Right ventricle myocardium inferior (tissue), 1 donor: Measurements from ENCODE around the gene NECTIN4. TPM values are rescaled to one million over a fixed set of nuclear protein-coding genes. Genes with fewer than 3 reads are reported as not detected.
"Not testable (repeated sequence)": the region's sequence is repeated elsewhere in the genome, so short reads cannot be mapped to it uniquely, and the experiment has no call there.

Experiments used
- ATAC-seq: fragments of 200-7000 bp; cut with Tn5 transposase; one replicate; pipeline ENCODE4 v1.9.1; 2020; ENCODE audit warnings: mild to moderate bottlenecking, moderate library complexity
- DNase-seq: peaks from one replicate; pipeline ENCODE4 v3.0.0; 2021; ENCODE audit errors: missing footprints
- intact Hi-C: fragments of 100-400 bp; cut with DNase I; formaldehyde crosslinking; loops from one replicate; pipeline ENCODE4 v1.11.0; 2022
- total RNA-seq: library from RNA; stranded (reverse); fragmentation: NEBNext Ultra II Directional; extraction: Animal tissue kit (Norgen Biotek cat#: 25700); gene quantifications from one replicate; pipeline ENCODE4 v1.2.1, GENCODE V29; 2021
- donor health status: DM: no; HTN: yes; CAD: no; lungs with severe emphysema.

The NECTIN4 gene
- total RNA-seq, 1 donor from 2014 or later: not detected

DNA sequence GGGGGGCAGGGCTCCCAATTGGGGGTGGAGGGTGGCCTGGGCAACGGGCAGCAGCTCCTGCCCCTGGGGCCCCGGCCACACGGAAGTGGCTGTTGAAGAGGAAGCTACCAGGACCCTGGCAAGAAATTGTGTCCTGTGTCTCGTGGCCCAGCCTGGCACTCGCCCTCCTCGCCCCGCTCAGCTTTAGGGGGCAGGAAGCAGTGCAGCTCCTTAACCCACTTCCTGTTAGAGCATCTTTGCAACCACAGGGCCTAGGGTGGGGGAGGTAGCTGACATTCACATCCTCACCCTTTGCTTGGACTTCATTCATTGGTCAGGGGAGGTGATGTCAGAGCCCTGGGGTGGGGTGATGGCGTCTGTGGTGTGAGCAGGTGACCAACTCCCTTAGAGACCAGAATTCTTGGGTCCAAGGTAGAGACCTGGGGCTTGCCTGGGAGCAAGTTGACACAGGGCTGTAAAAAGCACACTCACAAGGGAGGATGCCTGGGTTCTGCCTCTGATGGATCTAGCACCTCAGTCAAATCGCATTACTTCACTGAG lies 19.6 kb downstream of the NECTIN4 start, which contains the start of gene ARHGAP30:
TSS of gene ARHGAP30 (minus strand) at position 161 of the 540 bp plus-strand sequence. CDS start 267 bp downstream, outside the sequence.
- DNase-seq (peak; percentile 92), ATAC-seq (peak; percentile 56)
- intact Hi-C loops: no loop called here

DNA sequence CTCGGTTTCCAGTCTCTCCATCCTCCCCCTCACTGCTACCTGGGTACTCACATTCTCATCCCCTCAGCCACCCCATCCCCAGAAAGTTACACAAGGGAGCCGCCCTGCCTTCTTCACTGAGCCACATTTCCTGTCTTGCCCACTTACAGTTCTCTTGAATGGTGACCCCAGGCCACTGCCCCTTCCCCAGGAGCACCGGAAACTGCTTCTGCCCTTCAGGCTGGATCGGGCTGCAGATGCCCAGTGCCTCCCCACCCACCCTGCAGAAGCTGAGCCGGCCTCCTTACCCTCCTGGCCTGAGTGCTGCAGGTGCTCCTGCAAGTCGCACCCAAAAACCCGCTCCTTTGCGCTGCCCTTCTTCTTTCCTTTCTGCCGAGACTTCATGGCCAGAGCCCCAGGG lies 20.1 kb downstream of the NECTIN4 start:
- ATAC-seq: no peak
- intact Hi-C loops: no loop called here

DNA sequence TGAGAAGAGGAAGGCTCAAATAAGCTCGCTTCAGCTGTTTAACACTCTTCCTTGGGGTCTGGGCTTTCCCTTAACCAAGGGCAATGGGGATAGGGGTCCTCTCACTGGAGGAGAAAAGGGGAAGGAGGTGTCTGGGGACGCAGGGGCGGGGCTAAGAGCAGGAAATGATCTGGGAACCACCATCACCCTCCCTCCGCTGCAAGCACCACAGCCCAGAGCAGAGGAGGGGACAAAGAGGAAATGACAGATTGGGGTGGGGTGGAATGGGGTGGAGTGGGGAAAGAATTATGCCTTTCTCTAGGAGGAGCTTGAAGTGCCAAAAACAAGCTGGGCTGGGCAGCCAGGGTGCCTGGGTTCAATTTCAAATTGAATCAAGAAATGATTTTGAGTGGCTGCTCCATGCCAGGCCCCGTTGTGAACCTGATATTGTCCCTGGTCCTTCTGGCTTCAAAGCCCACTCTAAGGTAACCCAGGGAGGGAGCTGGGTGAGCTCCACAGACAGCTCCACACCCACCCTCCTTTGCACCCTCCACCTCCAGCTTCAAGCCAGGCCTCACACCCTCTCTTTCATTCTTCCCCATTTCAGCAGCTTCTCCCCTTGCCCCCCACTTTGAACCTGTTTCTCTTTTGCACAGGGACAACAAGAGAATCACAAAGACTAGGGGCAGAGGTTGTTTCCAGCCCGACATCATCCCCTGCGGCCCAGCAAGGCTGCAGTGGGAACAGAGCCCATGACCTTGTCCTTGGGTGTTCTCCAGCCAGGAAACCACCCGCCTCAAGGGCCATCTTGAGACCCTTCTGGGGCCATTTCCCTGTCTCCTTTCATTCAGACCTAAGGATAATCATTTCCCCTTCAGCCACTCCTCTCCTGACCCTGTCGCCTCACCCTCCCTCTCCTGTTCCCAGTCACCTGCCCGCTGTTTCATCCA lies 20.8 kb downstream of the NECTIN4 start:
- ATAC-seq (peak; percentile 73), DNase-seq (peak; percentile 87)
- intact Hi-C loops: no loop called here

More for the DNA sequence above, 20.1 kb downstream of the NECTIN4 start:
- DNase-seq: no peak

DNA sequence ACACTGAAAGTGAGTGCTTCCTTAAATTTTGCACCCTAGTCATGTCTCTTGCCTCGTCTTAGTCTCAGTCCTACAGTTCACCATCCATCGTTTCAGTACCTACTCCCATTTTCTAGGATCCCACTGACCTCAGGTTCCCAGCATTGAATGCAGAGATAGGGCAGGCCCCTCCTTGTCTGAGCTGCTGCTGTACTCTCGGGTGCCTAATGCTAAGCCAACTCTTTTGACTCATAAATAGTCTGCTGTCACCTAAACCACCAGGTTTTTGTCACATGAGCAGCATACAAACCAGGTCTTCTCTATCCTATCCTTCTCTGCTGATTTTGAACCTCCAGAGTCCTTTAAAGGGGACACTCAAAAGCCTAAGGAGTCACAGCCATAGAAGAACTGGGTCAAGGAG lies 22.7 kb downstream of the NECTIN4 start:
- intact Hi-C loops: no loop called here

DNA sequence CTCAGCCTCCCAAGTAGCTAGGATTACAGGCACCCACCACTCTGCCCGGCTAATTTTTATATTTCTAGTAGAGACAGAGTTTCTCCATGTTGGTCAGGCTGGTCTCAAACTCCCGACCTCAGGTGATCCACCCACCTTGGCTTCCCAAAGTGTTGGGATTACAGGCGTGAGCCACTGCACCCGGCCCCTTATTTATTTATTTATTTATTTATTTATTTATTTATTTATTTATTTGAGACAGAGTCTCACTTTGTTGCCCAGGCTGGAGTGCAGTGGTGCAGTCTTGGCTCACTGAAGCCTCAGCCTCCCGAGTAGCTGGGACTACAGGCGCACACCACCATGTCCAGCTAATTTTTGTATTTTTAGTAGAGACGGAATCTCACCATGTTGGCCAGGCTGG lies 23.7 kb downstream of the NECTIN4 start:
- DNase-seq, intact Hi-C loops, ATAC-seq: not testable (repeated sequence)

More for the DNA sequence above, 22.7 kb downstream of the NECTIN4 start:
- no peak for DNase-seq
- no peak for ATAC-seq

DNA sequence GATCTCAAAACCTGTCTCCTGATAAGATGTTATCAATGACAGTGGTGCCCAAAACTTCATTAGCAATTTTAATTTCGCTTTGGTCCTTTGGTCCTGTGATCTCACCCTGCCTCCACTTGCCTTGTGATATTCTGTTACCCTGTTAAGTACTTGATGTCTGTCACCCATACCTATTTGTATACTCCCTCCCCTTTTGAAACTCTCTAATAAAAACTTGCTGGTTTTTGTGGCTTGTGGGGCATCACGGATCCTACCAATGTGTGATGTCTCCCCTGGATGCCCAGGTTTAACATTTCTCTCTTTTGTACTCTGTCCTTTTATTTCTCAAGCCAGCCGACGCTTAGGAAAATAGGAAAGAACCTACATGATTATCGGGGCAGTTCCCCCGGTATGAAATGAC lies 25.4 kb downstream of the NECTIN4 start:
- DNase-seq, ATAC-seq, intact Hi-C loops: not testable (repeated sequence)

DNA sequence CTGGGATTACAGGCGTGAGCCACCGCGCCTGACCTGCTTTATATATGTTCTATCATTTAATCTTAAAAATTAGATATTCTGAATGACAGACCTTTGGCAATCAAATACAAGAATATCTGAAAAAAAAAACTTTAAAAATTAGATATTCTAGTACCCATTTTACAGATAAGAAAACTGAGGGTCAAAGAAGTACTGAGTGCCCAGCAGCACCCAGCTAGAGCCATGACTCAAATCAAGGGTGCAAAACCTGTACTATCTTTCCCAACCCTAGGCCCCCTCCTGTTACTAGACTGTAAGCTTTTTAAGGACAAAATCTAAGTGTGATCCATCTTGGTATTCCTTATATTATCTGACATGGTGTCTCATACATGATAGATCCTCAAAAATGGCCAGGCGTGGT lies 27.9 kb downstream of the NECTIN4 start:
- no peak for DNase-seq
- intact Hi-C loops: no loop called here
- ATAC-seq: no peak

DNA sequence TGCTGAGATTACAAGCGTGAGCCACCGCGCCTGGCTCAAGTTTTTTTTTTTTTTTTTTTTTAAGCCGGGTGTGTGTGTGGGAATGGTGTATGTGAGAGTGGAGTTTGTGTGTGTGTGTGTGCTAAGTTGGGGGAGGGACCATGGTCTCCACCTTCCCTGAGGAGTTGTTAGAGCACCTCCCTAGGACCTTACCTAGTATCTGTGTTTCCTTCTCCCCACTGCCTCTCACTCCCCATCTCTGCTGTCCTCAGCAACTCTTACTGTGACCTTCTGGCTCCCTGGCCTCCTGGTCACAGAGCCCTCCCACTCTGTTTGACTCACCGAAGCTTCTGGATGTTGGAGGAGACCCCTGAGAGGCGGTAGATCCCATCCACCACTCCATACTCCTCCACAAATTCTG lies 30.1 kb downstream of the NECTIN4 start:
- intact Hi-C loops: no loop called here
- no peak for DNase-seq
- ATAC-seq: no peak

DNA sequence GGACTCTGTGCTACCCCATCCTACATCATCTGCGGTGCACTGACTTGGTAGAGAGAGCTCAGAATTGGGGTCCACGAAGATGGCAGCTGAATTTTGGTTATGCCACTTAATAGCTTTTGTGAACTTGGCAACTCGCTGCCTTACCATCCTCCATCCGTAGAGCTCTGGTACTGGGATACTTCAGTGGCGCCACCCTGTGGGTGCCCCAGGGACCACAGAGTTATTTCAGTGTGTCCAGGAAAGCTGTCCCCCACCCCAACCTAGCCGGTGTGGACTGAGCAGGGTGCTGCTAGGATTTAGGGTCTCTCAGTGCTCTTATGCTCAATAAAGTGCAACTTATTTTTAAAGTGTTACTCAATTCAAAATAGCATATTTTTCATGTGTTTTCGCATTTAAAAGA lies 34.6 kb downstream of the NECTIN4 start:
- no peak for ATAC-seq
- intact Hi-C loops: no loop called here
- DNase-seq: no peak

DNA sequence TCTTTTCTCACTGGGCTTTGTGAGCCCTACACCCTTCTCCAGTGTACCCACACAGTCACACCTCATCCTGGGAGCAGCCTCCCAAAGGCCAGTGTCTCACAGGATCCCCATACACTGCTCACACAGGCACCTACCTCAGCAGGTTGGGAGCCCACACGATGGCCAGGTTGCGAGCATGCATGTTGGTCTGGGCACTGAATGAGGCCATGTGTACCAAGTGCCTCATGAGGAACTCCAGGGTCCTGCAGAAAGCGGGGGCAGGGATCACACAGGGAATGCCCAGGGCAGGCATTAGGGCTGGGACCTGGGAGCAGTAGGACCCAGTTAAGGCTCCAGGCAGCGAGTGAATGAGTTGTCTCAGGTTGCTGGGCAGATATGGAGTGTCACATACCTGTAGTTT lies 35.1 kb downstream of the NECTIN4 start:
- intact Hi-C loops: no loop called here
- ATAC-seq (no peak), DNase-seq (no peak)

DNA sequence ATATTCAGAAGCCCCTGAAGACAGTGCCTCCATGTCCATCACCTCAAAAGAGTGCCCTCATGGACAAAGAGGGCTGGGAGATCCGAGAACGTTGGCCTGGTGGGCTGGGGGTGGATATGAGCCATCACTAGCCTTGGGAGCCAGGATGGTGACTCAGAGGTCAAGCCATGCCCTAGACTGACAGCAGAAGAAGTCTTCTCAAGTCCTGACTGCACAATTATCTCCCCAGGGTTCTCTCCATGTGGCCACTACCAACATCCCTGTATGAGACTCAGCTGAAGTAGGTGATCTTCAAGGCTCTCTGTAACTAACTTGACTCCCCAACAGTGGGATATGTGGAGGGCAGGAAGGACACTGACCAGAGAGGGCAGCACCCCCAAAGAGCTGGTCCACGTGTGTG lies 36.5 kb downstream of the NECTIN4 start:
- DNase-seq: no peak
- intact Hi-C loops: no loop called here
- ATAC-seq: no peak

DNA sequence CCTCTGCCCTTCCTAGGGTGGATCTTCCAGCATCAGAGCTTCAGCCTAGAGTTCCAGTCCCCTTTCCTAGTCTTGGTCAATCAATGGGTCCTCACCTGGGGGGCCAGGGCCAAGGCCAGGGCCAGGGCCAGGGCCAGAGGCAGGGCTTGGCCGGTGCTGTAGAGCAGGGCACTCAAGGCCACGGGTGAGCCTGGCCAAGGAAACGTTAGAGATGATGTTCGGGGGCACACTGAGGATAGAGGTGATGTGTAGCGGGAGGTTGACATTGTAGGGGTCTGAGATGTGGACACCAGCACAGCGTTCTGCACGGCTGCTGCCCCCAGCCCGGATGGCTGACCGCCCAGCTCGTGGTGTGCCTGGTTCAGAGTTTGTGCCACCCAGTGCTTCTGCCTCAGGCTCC lies 38.1 kb downstream of the NECTIN4 start:
- intact Hi-C loops: no loop called here
- DNase-seq (no peak), ATAC-seq (no peak)

DNA sequence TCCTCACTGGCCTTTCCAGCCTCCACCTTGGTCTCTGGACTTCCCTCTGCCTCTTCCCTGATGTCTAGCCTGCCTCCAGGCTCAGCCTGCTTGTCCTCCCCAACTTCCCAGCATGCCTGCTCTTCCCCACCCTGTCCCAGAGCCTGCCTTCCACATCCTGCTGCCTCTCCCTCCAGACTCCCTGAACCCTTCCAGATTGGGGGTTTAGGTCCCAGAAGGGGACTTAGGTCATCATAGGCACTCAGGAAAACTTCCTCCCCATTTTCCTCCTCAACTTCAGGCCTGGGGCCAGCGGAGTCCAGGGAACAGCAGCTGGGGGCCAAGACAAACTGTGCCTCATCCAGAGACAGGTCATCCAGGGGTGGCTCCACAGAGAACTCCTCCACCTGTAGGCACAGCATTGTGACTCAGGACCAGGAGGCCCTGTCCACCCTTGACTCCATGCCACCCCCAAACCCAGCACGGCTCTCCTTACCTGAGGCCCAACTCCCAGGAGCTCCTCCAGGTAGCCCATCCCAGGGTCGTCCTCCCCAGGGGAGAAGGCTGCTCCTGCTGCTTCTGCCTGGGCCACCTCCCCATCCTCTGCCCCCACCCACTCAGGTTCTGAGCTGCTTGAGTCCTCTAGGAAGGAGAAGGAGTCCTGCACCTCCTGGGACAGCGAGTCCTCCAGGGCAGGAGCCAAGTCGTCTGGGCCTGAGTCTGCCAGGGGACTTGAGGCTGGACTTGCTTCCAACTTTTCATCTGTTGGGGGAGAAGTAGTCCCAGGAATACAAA lies 40.2 kb downstream of the NECTIN4 start:
- DNase-seq: no peak
- intact Hi-C loops: loop anchor here (5.0 kb wide), 1 partner anchor 83 kb away; the partner anchor contains the start of gene DEDD
- ATAC-seq: no peak

DNA sequence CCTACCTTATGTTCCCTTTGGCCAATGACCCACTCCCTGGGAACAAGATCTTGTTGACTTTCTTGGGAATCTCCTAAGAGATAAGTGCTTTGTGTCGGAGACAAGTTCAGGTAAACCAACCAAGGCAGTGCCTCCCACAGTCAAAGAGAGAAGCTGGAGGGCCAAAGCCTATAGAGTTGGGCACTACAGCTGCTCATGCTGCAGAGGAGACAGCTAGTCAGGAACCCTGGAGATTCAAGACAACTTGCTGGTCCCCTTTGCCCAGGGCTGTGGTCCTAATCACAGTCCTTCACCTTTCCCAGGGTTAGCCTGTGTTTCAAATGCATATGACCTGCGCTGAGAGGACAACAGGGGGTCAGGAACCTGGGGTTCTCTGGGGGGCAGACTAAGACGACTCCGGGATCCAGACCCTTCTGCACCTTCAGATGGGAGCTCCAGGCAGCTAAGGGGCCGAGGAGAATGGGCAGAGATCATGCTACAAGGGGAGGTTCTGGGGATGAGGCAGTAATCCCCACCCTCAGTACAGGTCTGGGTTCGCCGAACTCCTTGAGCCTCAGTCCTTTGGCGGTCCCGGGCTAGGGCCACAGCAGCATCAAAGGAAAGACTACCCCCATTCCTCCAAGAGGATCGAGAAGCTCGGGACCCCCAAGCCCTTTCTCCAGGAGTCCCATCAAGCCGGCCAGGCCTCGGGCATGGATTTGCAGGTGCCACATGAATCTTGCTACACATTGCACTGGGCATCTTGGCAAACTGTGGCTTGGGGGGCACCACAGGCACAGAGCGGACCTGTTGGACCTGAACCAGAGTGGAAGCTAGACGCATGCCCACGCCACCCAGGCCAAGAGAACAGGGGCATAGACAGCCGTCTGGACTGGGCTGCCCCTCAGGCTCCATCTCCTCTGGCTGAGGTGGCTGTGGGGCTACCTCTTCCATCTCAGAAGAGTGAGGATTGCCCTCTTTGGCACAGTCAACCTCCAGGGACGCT lies 41.6 kb downstream of the NECTIN4 start:
- ATAC-seq (no peak), DNase-seq (no peak)
- intact Hi-C loops: loop anchor here (5.0 kb wide), 1 partner anchor 85 kb away; the partner anchor contains the start of gene DEDD

DNA sequence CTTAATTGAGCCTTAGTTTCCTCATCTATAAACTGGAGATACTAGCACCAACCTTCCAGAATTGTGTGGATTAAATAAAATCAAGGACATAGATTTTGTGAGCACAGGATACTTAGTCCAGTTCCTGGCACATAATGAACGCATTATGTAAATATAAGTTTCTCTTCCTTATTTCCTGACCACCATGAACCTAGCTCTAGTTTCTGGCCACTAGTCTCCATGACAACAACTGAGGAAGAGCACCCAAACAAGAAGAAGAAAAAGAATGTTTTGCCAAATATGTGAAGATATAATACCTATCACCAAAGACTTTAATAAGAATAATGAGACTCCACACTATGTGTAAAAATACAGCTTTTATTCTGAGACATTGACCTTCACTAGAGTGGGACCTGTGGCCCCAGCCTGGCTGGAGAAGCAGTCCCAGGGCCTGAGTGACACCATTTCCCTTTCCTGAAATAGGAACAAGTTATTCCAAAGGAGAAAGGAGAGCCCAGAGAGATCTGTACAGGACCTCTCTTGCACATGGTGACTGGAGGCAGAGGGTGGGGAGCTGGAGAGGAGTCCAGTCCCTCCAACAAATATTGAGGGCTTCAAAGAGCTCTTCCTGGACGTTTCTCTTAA lies 42.6 kb downstream of the NECTIN4 start:
- intact Hi-C loops: loop anchor here (1.0 to 5.0 kb wide), 2 partner anchors 51 to 86 kb away; partner anchors contain the start of gene DEDD
- ATAC-seq (no peak), DNase-seq (no peak)

DNA sequence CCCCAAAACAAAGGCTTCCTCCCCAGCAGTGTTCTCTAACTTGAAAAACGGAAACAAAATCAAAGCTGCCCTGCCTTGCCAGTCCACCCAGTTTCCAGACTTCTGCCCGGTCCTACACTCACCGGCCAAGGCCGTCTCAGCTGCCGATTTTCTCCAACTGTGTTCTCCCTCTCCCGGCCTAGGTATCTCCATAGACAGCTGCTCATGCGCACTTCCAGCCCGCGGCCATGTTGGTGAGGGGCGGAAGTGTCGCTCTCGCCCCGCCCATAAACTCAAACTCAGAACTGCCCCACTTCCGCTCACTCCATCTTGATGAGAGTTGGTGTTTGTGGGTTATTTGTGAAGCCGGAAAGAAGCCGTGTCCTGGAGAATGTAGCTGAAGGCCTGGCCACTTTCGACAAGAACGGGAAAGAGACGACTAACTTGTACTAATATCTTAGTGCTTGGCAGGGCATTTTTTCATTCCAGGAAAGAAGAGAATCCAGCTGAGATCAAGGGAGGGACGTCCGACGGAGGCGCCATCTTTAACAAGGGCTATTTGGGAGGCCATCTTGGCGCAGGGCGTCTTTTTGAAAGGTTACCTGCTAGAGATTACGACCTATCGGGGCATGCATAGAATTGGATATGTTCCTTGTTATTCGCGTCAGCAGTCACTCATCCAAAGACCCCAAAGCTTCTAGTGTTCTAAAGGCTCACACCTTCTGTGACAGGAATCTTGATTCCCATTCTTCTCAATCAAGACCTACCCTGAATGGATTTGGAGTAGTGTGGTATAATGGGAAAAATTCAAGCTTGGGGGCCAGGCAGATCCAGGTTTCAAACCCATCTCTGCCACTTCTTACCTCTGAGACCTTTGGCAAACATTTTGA lies 43.4 kb downstream of the NECTIN4 start, which contains the start of gene USF1:
TSS of gene USF1 (minus strand) at position 242 of the 869 bp plus-strand sequence. CDS start 2,702 bp downstream, outside the sequence.
- ATAC-seq: peak; percentile 98
- intact Hi-C loops: loop anchor here (1.0 to 5.0 kb wide), 3 partner anchors 49 to 86 kb away; partner anchors contain the start of gene DEDD
- peak; percentile 96 for DNase-seq
